Smooth muscle cell (in vitro differentiated cells): ENCODE results near the gene AAR2. TPM values are rescaled to one million over a fixed set of nuclear protein-coding genes. Genes with fewer than 3 reads are reported as not detected.

Source experiments
- DNase-seq: peaks from one replicate; lab custom pipeline; 2025; ENCODE audit not compliant: unreplicated experiment; lab: John Stamatoyannopoulos, UW
- H2AFZ ChIP-seq: fragments of 200-600 bp; sonication (generic); 2 replicates; pipeline ENCODE4 v1.6.0; 2016; ENCODE audit warnings: antibody characterized with exemption, low read depth, mild to moderate bottlenecking
- H3F3A ChIP-seq: fragments of 200-600 bp; sonication (generic); 2 replicates; pipeline ENCODE4 v1.6.0; 2017; ENCODE audit warnings: antibody characterized with exemption, low read depth
- H3K27ac ChIP-seq: fragments of 200-600 bp; sonication (generic); 2 replicates; pipeline ENCODE4 v1.5.1; 2016; ENCODE audit warnings: low read depth, mild to moderate bottlenecking
- H3K27me3 ChIP-seq: fragments of 200-600 bp; sonication (generic); 2 replicates; pipeline ENCODE4 v1.6.1; 2016; ENCODE audit warnings: low read depth, mild to moderate bottlenecking
- H3K36me3 ChIP-seq: fragments of 200-600 bp; sonication (generic); 2 replicates; pipeline ENCODE4 v1.5.1; 2016; ENCODE audit warnings: low read depth
- H3K4me1 ChIP-seq: fragments of 200-600 bp; sonication (generic); 2 replicates; pipeline ENCODE4 v1.5.1; 2016; ENCODE audit warnings: low read depth
- H3K4me2 ChIP-seq: fragments of 200-600 bp; sonication (generic); 2 replicates; pipeline ENCODE4 v1.6.0; 2016; ENCODE audit warnings: mild to moderate bottlenecking
- H3K4me3 ChIP-seq: fragments of 200-600 bp; sonication (generic); 2 replicates; pipeline ENCODE4 v1.5.1; 2016; ENCODE audit warnings: mild to moderate bottlenecking
- H3K79me2 ChIP-seq: fragments of 200-600 bp; sonication (generic); 2 replicates; pipeline ENCODE4 v1.6.0; 2016; ENCODE audit warnings: low read depth, mild to moderate bottlenecking
- H3K9ac ChIP-seq: fragments of 200-600 bp; sonication (generic); 2 replicates; pipeline ENCODE4 v1.6.0; 2016; ENCODE audit warnings: low read depth
- H3K9me3 ChIP-seq: fragments of 200-600 bp; sonication (generic); replicated peaks from 2 replicates; pipeline ENCODE4 v1.5.1; 2016; ENCODE audit warnings: low read depth
- H4K20me1 ChIP-seq: fragments of 200-600 bp; sonication (generic); 2 replicates; pipeline ENCODE4 v1.6.0; 2016; ENCODE audit warnings: low read depth
- CTCF ChIP-seq: fragments of 200-600 bp; sonication (generic); IDR thresholded peaks from 2 replicates; pipeline ENCODE4 v1.5.1; 2017; ENCODE audit warnings: borderline replicate concordance, mild to moderate bottlenecking, antibody characterized with exemption; ENCODE audit not compliant: insufficient read depth, poor library complexity, severe bottlenecking
- WGBS: methylation state at CpG from one replicate; pipeline ENCODE4 v1.1.7; 2016; ENCODE audit warnings: low lambda C conversion rate; 5-methylcytosine and 5-hydroxymethylcytosine counted together
- polyA plus RNA-seq: library from polyadenylated mRNA; unstranded; fragments of >200 nt; fragmentation: Nextera tagmentation; extraction: Ambion mirVana; gene quantifications from 2 replicates; pipeline ENCODE4 v1.2.1, GENCODE V29; 2016
- total RNA-seq: library from RNA; depleted of rRNA; stranded (reverse); fragments of >200 nt; gene quantifications from 2 replicates; pipeline ENCODE4 v1.2.3, GENCODE V29; 2014

AAR2 gene
- total and polyA plus RNA-seq, 2 experiments from 2014 or later = 25.9 to 37.5 TPM

- Histone ChIP-seq H3K9me3 (no peaks in the 10 kb centered on the region), H3K4me1 (no peaks in the 10 kb centered on the region), H3K9ac (no peak overlapping the region), H3K79me2 (no peaks in the 10 kb centered on the region), H3K36me3 (no peaks in the 10 kb centered on the region), H3F3A (no peaks in the 10 kb centered on the region), H3K4me2 (no peak overlapping the region), H2AFZ (no peak overlapping the region), H3K27me3 (peaks cover 27% of the 10 kb centered on the region), H4K20me1 (no peaks in the 10 kb centered on the region), H3K4me3 (no peak overlapping the region), H3K27ac (no peak overlapping the region)
- TF ChIP-seq CTCF = no peak
- DNase-seq = no peak
- WGBS = 84% methylated on average over 11 of the region's 11 CpGs
These were observed 49.6 kb downstream of the AAR2 start for GRCh38 chr20:36285746-36286447.

DNA sequence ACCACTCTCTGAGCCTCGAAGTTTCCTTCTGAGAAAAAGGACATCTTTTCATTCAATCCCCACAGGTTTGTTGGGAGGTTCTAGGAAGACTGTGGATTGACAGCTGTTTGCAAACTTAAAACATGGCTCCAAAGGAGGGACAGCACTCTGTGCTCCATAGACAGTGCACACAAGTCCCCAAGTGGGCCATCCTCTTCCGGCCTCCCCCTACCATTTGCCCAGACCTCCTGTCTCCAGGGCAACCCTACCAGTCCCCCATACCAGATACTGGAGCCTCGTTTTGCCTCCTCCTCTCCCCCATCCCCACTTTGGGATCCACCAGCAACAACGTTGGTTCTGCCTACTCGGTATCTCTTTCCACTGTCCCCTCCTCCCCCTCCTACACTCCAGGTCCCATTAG, 61.4 kb downstream of the AAR2 start:
- WGBS = 77% methylated on average over 5 of the region's 5 CpGs
- no peaks in the 10 kb centered on the region for H3K9me3 ChIP-seq
- H2AFZ ChIP-seq = no peak overlapping the region
- no peak for DNase-seq
- H4K20me1 ChIP-seq = no peaks in the 10 kb centered on the region
- no peak overlapping the region for H3K27ac ChIP-seq
- H3K27me3 ChIP-seq = peaks cover 66% of the 10 kb centered on the region
- TF ChIP-seq CTCF = no peak
- H3K4me3 ChIP-seq = no peak overlapping the region
- H3F3A ChIP-seq = no peaks in the 10 kb centered on the region
- no peaks in the 10 kb centered on the region for H3K4me1 ChIP-seq
- no peaks in the 10 kb centered on the region for H3K79me2 ChIP-seq
- no peak overlapping the region for H3K4me2 ChIP-seq
- no peaks in the 10 kb centered on the region for H3K36me3 ChIP-seq
- H3K9ac ChIP-seq = no peak overlapping the region

GRCh38 chr20:36298061-36298460, 61.8 kb downstream of the AAR2 start:
- Histone ChIP-seq H3F3A (no peaks in the 10 kb centered on the region), H3K9ac (no peak overlapping the region)

More at GRCh38 chr20:36298061-36298460, 61.8 kb downstream of the AAR2 start:
- TF ChIP-seq CTCF = no peak
- H3K4me1 ChIP-seq = no peaks in the 10 kb centered on the region
- no peak overlapping the region for H3K4me2 ChIP-seq
- no peaks in the 10 kb centered on the region for H4K20me1 ChIP-seq
- no peak overlapping the region for H3K4me3 ChIP-seq
- no peak overlapping the region for H3K27ac ChIP-seq
- peaks cover 70% of the 10 kb centered on the region for H3K27me3 ChIP-seq
- WGBS = 92% methylated on average over 3 of the region's 3 CpGs
- H3K79me2 ChIP-seq = no peaks in the 10 kb centered on the region
- H3K9me3 ChIP-seq = no peaks in the 10 kb centered on the region
- DNase-seq = no peak
- no peaks in the 10 kb centered on the region for H3K36me3 ChIP-seq
- H2AFZ ChIP-seq = no peak overlapping the region
